Activated naive CD8-positive, alpha-beta T cell treated with anti-CD3 and anti-CD28 coated beads for 36 hours (primary cell): Measurements from ENCODE around the gene ATG4B. TPM values are rescaled to one million over a fixed set of nuclear protein-coding genes. Genes with fewer than 3 reads are reported as not detected.
"Not testable (repeated sequence)": the region's sequence is repeated elsewhere in the genome, so short reads cannot be mapped to it uniquely, and the experiment has no call there.

Experiments
- DNase-seq: peaks from one replicate; pipeline ENCODE4 v3.0.0; 2021
- H3K27ac Mint-ChIP-seq: one replicate; pipeline ENCODE4 v1.8.0; 2022; ENCODE audit warnings: mild to moderate bottlenecking, moderate library complexity, mixed read lengths
- H3K27me3 Mint-ChIP-seq: one replicate; pipeline ENCODE4 v1.8.0; 2022; ENCODE audit warnings: mild to moderate bottlenecking, mixed read lengths
- H3K36me3 Mint-ChIP-seq: one replicate; pipeline ENCODE4 v1.8.0; 2021; ENCODE audit warnings: mild to moderate bottlenecking, mixed read lengths
- H3K4me1 Mint-ChIP-seq: one replicate; pipeline ENCODE4 v1.8.0; 2021; ENCODE audit warnings: mixed read lengths
- H3K4me3 Mint-ChIP-seq: one replicate; pipeline ENCODE4 v1.8.0; 2022; ENCODE audit warnings: mild to moderate bottlenecking, moderate library complexity, mixed read lengths
- H3K9me3 Mint-ChIP-seq: one replicate; pipeline ENCODE4 v1.8.0; 2022; ENCODE audit warnings: mixed read lengths
- total RNA-seq, 2 experiments: library from RNA; stranded (reverse); gene quantifications; one replicate each; pipeline ENCODE4 v1.2.3, GENCODE V29; 2021

The ATG4B gene
- total RNA-seq, 2 experiments from 2014 or later = 72.5 to 73.8 TPM

DNA sequence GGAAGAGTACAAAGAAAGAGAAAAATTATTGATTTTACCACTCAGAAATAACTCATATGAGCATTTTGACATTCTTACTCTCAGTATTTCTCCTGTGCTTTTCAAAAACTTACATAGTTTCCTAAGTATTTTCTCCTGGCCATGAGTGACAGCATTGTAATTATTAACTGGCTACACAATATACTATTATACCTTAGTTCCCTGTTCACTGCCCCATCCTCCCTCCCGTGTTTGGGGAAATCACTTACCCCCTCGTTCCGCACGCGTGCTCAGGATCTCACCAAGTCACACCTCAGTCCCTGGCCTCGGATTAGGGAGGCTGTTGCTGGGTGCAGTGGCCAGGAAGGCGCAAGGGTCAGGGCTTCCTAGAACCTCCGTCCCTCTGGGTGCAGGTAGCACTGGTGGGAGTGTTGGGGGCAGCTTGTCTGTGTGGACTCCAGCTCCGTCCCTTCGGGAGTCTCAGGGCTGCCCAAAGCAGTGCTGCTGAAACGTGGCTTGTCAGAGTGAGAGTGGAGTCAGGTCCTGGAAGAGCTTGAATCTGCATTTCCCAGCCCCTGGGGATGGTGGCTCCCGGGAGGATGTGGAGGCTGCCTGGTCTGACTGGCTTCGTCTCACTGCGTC lies 23.2 kb downstream of the ATG4B start:
- no peak overlapping the region for H3K4me3 Mint-ChIP-seq
- H3K27ac Mint-ChIP-seq = no peak overlapping the region
- H3K9me3 Mint-ChIP-seq = no peaks in the 10 kb centered on the region
- peaks cover 5% of the 10 kb centered on the region for H3K4me1 Mint-ChIP-seq
- H3K36me3 Mint-ChIP-seq = peaks cover 18% of the 10 kb centered on the region
- no peaks in the 10 kb centered on the region for H3K27me3 Mint-ChIP-seq
- no peak for DNase-seq

DNA sequence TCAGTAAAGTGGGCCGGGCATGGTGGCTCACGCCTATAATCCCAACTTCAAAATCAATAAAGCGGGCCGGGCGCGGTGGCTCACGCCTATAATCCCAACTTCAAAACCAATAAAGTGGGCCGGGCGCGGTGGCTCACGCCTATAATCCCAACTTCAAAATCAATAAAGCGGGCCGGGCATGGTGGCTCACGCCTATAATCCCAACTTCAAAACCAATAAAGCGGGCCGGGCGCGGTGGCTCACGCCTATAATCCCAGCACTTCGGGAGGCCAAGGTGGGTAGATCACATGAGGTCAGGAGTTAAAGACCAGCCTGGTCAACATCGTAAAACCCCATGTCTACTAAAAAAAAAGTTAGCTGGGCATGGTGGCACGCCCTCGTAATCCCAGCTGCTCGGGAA lies 25.2 kb downstream of the ATG4B start:
- not testable (repeated sequence) for H3K4me1 Mint-ChIP-seq, DNase-seq, H3K9me3 Mint-ChIP-seq, H3K4me3 Mint-ChIP-seq, H3K27me3 Mint-ChIP-seq, H3K27ac Mint-ChIP-seq
- peaks cover 11% of the 10 kb centered on the region for H3K36me3 Mint-ChIP-seq

DNA sequence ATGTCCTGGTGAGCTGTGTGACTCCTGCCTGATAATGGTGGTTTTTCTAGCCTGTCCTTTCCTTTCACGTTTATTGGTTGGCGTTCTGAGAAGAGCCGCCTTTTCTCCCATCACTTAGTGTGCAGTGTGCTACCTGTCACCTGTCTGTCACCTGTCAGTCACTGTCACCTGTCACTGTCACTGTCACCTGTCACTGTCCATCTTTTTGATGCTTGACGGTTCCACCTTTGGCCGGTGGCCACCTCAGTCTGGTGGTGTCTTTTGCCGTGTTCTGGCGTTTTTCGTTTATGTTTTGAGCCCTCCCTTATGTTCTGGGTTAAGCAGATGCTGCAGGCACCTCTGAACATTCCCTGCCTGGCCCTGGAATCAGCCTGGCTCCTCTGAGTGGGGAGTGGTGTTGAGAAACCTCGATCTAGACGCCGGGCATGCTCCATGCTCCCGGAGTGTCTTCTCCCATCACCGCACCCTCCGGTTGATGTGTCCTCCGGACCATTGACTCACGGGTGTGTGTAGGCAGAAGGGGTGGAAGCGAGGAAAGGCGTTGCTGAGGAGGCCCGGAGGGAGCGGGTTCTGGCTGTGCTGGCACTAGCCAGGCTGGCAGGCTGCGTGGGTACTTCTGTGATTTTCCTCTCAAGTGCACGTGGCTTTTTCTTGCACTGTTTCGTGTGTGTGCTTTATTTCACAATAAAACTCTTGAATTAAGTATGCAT lies 28.4 kb downstream of the ATG4B start:
- no peak overlapping the region for H3K27ac Mint-ChIP-seq
- no peak for DNase-seq

DNA sequence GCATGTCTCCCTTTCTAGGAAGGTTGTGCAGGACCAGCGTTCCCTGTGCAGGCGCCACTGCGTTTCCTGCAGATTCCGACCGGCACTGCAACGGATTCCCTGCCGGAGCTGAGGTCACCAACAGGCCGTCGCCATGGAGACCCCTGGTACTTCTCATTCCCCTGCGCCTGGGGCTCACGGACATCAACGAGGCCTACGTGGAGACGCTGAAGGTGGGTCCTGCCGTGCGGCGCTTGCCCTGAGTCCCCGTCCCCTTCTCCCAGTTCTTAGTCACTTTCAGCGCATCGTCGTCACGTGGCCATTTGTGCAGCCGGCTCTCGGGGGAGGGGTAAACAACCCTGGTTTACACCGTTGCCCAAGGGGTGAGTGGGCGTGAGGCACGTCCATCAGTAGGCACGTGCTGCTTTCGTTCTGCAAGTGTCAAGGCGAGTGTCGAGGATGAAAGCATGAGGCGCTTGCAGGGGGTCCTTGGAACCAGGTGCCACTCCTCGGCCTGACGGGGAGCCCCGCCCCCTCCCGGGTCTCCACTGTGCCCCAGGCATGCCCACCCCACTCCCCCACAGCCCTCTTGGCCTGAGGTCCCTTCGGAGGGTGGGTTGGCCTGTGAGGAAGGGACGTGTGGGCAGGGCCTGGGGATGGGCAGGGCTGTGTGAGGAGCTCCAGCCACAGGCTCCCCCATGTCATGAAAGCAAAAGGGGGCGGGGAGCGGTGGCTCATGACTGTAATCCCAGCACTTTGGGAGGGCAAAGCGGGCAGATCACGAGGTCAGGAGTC lies 29.3 kb downstream of the ATG4B start:
- Mint-ChIP-seq H3K9me3 (no peaks in the 10 kb centered on the region), H3K27ac (no peak overlapping the region), H3K27me3 (no peaks in the 10 kb centered on the region), H3K4me1 (peaks cover 5% of the 10 kb centered on the region), H3K36me3 (peaks cover 5% of the 10 kb centered on the region), H3K4me3 (no peak overlapping the region)
- DNase-seq = no peak

More for the DNA sequence above, 28.4 kb downstream of the ATG4B start:
- Mint-ChIP-seq H3K4me1 (peaks cover 5% of the 10 kb centered on the region), H3K36me3 (peaks cover 5% of the 10 kb centered on the region), H3K9me3 (no peaks in the 10 kb centered on the region), H3K4me3 (no peak overlapping the region), H3K27me3 (no peaks in the 10 kb centered on the region)

DNA sequence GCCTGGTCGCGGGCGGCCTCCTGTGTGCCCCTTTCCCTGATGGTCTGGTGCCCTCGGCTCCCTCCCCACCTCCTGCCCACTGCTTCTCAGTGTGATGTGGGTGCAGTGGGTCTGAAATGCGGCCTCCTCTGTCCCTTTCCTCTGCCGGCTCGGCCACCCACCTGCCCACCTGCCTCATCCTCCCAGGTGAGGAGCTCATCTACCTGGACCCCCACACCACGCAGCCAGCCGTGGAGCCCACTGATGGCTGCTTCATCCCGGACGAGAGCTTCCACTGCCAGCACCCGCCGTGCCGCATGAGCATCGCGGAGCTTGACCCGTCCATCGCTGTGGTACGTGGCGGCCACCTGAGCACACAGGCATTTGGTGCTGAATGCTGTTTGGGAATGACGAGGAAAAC lies 30.9 kb downstream of the ATG4B start:
- Mint-ChIP-seq H3K9me3 (no peaks in the 10 kb centered on the region), H3K4me3 (no peak overlapping the region), H3K4me1 (peaks cover 5% of the 10 kb centered on the region), H3K36me3 (peaks cover 5% of the 10 kb centered on the region), H3K27me3 (no peaks in the 10 kb centered on the region), H3K27ac (no peak overlapping the region)
- no peak for DNase-seq

DNA sequence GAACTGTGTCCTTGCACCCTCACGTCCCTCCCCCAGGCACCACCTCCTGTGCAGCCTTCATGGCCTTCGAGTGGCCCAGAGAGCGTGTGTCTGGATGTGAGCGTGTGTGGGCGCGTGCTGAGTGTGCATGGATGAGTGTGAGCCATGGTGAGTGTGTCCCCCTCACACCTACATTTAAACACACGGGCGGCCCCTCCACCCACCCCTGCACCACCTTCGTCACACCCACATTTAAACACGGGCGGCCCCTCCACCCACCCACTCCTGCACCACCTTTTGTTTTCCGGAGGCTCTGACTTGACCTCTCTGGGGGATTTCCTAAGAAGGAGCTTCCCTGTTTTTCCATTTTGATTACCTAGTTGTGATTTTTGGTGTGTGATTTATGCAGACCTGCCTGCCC lies 31.3 kb downstream of the ATG4B start:
- Mint-ChIP-seq H3K27ac (no peak overlapping the region), H3K27me3 (no peaks in the 10 kb centered on the region), H3K4me3 (no peak overlapping the region), H3K9me3 (no peaks in the 10 kb centered on the region), H3K4me1 (peaks cover 7% of the 10 kb centered on the region), H3K36me3 (peaks cover 5% of the 10 kb centered on the region)
- no peak for DNase-seq

DNA sequence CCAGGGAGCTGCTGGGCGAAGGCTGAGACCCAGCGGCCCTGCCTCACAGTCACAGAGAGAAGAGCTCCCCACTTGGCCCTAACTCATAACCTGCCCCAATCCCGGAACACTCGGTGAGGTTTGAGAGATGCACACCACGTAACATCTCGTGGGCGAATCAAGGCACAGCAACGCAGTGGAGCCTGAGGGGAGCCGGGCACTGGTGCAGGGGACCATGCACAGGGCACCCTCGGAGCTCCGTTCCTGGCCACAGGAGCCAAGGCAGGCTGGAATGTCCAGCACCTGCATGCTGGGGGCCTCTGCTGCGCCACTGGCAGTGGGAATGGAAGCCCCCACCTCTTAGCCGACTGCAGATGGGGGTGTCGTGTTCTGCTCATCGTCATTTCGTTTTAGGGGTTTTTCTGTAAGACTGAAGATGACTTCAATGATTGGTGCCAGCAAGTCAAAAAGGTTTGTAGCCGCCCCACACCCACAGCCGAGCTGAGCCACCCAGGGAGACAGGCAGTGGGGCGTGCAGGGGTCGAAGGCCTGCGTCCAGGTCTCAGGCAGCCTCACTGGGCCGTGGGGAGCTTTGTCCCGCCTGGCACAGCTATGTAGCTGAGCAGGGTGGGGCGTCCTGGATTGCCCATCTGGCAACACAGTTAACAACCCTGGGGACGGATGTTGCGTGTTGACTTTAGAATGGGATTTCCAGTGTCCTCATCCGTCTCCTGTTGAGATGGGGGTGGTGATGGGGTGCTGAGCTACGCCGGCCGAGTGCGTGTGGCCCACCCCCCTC lies 33.0 kb downstream of the ATG4B start:
- Mint-ChIP-seq H3K4me1 (peaks cover 3% of the 10 kb centered on the region), H3K36me3 (peaks cover 8% of the 10 kb centered on the region), H3K9me3 (no peaks in the 10 kb centered on the region), H3K27me3 (no peaks in the 10 kb centered on the region), H3K4me3 (no peak overlapping the region), H3K27ac (no peak overlapping the region)
- DNase-seq = no peak

DNA sequence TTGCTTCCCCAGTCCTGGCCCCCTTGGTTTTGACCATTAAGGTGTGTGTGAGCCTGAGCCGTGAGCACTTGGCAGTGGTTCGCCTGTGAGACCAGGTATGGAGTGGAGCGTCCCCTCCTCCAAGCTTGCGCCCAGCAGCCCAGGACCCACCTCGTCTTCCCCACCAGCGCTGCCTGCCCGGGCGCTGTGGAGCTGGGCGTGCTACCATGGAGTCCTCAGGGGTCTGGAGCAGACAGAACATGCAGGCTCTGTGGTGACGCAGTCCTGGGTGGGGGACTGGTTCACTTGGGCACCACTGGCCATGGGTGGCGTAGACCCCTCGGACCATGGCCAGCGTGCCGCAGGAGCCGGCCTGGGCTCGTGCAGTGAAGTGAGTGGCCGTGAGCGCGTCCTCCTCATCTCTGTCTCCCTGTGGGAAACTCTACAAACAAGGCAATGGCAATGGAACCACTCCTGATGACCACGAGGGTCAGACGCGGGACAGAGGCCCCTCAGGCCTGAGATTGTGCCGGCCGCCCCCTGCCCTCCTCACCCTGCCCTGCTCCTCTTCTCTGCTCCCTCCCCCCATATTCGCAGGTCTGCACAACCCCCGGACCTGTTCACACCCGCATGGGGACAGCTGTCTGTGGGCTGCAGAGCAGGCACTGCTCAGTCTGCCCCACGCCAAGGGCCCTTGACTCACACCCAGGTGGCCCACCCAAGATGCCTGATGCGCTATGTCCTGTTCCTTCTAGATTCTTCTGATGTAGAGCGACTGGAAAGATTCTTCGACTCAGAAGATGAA lies 34.2 kb downstream of the ATG4B start:
- DNase-seq = no peak
- peaks cover 8% of the 10 kb centered on the region for H3K36me3 Mint-ChIP-seq
- H3K4me1 Mint-ChIP-seq = peaks cover 3% of the 10 kb centered on the region
- H3K27me3 Mint-ChIP-seq = no peaks in the 10 kb centered on the region
- no peaks in the 10 kb centered on the region for H3K9me3 Mint-ChIP-seq
- H3K4me3 Mint-ChIP-seq = no peak overlapping the region
- H3K27ac Mint-ChIP-seq = no peak overlapping the region

DNA sequence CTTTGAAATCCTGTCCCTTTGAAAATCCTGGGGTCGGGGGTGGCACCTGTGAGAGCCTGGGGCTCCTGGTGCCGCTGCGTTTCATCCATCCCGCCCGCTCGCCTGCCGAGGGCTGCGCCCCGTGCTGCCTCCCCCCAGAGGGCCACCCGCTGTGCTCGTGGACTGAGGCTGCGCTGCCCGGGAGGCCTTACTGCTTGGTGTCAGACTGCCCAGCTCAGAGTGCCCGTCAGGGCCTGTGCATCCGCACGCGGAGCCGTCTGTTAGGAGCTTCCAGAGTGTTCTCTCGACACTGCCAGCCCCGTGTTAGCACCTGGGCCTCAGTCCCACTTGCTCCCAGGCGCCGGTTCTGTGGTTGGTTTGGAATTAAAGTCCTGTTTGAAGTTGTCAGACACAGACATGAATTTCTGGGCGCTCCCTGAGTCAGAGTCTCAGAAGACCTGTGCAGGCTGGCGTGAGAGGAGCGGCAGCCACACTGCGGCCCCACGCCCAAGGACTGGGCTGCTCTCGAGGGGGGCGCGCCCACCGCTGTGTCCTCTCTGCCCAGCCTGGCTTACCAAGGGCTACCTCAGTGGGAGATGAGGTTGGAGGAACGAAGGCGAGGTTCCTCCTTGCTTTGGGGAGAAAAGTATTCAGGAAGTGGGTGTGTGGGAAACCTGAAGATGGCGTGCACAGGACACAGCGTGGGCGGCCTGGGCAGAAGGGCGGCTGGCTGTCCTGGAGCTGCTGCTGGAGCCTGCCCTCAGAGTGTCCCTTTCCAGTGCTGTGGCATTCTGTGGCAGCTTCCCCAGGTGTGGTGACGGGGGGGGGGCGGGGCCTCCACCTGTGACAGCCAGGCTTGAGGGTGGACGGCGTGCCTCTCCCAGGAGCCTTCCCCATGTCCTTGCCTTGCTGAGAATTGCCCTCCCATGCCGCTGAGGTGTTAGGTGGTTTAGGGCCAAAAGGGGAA lies 35.0 kb downstream of the ATG4B start:
- no peaks in the 10 kb centered on the region for H3K27me3 Mint-ChIP-seq
- H3K4me3 Mint-ChIP-seq = no peak overlapping the region
- peak overlapping the region; percentile 42 for H3K27ac Mint-ChIP-seq
- no peak for DNase-seq
- peaks cover 7% of the 10 kb centered on the region for H3K36me3 Mint-ChIP-seq
- H3K9me3 Mint-ChIP-seq = no peaks in the 10 kb centered on the region
- H3K4me1 Mint-ChIP-seq = peaks cover 3% of the 10 kb centered on the region

DNA sequence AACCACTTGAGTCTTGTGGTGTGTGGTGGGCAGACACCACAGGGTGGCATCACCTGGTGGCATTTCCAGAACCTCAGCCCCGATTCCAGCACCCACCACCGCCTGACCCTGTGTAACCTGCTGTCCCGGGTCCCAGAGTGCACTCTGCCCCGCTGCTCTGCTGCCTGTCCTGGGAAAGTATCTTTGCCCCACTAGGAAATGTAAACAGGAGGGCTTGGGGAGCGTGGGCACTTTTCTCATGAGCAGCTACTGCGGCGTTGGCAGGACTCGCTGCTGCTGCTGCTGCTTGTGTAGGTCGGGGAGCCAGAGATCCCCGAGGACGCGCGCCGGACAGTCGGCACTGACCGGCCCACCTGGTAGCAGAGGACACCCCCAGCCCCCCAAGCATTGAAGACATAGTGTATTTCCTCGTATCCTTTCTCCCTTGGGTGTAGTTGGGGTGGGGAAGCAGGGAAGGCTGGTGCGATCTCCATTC lies 35.7 kb downstream of the ATG4B start:
- Mint-ChIP-seq H3K36me3 (peaks cover 7% of the 10 kb centered on the region), H3K9me3 (no peaks in the 10 kb centered on the region), H3K4me1 (peaks cover 3% of the 10 kb centered on the region), H3K4me3 (no peak overlapping the region), H3K27me3 (no peaks in the 10 kb centered on the region), H3K27ac (peak overlapping the region; percentile 42)
- DNase-seq = no peak

DNA sequence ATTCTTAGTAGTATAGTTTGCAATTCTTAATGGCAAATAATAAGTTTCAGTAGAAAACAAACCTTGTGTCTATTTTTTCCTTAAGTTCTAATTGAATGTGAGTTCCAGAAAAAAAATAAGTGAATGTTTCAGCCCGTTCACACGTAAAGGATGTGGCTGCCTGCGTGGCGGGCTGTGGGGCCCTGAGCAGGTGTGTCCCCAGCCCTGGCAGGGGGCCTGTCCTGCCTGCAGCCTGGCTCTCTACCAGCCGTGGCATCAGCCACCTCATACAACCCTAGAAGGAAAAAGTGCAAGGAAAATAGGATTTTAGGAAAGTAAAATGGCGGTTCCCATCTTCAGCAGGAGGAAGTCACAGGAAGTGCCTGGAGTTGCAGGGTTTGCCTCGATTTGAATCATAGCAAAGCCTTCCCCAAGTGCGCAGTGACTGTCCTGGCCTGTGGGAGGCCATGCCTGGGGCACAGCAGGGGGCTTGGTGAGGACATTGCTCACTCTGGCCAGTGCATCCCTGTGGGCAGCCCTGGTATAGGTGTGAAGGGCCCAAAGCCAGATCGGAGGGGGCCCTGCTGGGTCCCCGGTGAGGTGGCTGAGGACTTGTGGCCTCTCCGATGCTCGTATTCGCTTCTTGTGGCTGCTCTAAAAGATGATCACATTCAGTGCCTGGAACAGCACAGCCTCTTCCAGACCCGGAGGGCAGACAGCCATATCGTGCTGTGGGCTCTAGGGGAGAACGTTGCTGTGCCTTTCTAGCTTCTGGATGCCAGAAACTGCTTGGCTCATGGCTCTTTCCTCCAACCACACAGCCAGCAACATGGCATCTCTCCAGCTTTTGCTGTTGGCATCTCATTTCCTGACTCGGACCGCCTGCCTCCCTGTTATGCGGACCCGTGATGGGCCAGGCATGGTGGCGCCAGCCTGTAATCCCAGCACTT lies 36.6 kb downstream of the ATG4B start:
- peaks cover 3% of the 10 kb centered on the region for H3K4me1 Mint-ChIP-seq
- H3K36me3 Mint-ChIP-seq = peaks cover 5% of the 10 kb centered on the region
- H3K4me3 Mint-ChIP-seq = no peak overlapping the region
- H3K27ac Mint-ChIP-seq = peak overlapping the region; percentile 21
- H3K27me3 Mint-ChIP-seq = no peaks in the 10 kb centered on the region
- DNase-seq = no peak
- no peaks in the 10 kb centered on the region for H3K9me3 Mint-ChIP-seq

DNA sequence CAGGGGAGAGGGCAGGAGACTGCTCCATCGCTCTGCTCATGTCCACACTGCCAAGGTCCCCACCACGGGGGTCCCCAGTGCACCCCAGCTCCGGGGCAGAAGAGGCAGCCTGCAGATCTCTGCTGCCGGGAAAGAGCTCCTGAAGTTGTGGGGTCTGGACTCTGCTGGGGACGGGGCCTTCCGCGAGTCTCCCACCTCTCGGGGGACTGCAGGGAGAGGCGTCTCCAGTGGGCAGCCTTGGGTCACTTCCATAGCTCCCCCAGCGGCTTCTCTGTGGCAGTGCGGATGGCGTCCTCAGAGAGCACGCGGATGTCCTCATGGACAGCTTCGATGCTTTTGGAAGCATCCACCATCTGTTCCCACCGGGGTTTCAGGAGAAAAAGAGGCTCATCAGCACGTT lies 38.4 kb downstream of the ATG4B start:
- no peaks in the 10 kb centered on the region for H3K9me3 Mint-ChIP-seq
- no peak overlapping the region for H3K4me3 Mint-ChIP-seq
- H3K36me3 Mint-ChIP-seq = peaks cover 7% of the 10 kb centered on the region
- no peaks in the 10 kb centered on the region for H3K27me3 Mint-ChIP-seq
- H3K27ac Mint-ChIP-seq = no peak overlapping the region
- peaks cover 5% of the 10 kb centered on the region for H3K4me1 Mint-ChIP-seq
- no peak for DNase-seq

DNA sequence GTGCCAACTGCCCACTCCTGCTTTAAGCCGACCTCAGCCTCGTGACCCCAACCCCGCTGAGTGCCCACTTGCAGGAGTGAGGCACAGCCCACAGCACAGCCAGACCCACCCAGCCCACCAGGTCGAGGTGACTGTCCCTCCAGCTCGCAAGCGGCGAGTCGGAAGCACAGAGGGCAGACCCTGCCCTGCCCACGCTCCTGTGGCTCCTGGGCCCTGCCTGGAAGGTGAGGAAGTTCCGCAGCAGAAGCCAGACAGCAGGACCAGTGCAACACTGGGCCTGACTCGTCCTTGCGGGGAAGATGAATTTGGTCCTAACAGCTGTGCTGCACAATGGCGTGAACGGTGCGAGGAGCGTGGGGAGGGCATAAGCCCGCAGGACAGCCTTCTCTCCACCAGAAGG lies 39.2 kb downstream of the ATG4B start:
- Mint-ChIP-seq H3K9me3 (no peaks in the 10 kb centered on the region), H3K27ac (no peak overlapping the region), H3K4me3 (no peak overlapping the region), H3K36me3 (peaks cover 13% of the 10 kb centered on the region), H3K4me1 (peaks cover 7% of the 10 kb centered on the region), H3K27me3 (no peaks in the 10 kb centered on the region)
- DNase-seq = no peak
